Measurements from ENCODE around the gene MID2. TPM values are rescaled to one million over a fixed set of nuclear protein-coding genes. Genes with fewer than 3 reads are reported as not detected.
"Not testable (repeated sequence)": the region's sequence is repeated elsewhere in the genome, so short reads cannot be mapped to it uniquely, and the experiment has no call there.

MID2 gene
- total RNA-seq = 16.5 and 29.3 TPM in 2 replicates

- DNase-seq (ENCODE audit: low read depth) = peak; percentile 38
These were observed at the start of gene MID2 for GRCh38 chrX:107825698-107826237. Gene MID2, plus strand, starts transcription at chrX:107825866. Its CDS starts 561 bp downstream, at chrX:107826427.

- peak; percentile 88 for DNase-seq (ENCODE audit: low read depth)
These were observed 48.8 kb upstream of the MID2 start for GRCh38 chrX:107776649-107777535.

- no peak for DNase-seq (ENCODE audit: low read depth)
These were observed 48.2 kb upstream of the MID2 start, which contains the start of gene NCBP2L for GRCh38 chrX:107777536-107777832. Gene NCBP2L, plus strand, starts transcription at chrX:107777733. Its CDS starts 16,488 bp downstream, at chrX:107794221.

GRCh38 chrX:107780525-107780924 is 45.1 kb upstream of the MID2 start:
- no peak for DNase-seq (ENCODE audit: low read depth)

GRCh38 chrX:107787827-107788226 is 37.8 kb upstream of the MID2 start:
- DNase-seq (ENCODE audit: low read depth) = no peak

GRCh38 chrX:107804427-107804826 is 21.2 kb upstream of the MID2 start:
- no peak for DNase-seq (ENCODE audit: low read depth)

- no peak for DNase-seq (ENCODE audit: low read depth)
These were observed 20.5 kb upstream of the MID2 start for GRCh38 chrX:107805179-107805578.

GRCh38 chrX:107810053-107810452 is 15.6 kb upstream of the MID2 start:
- DNase-seq (ENCODE audit: low read depth) = not testable (repeated sequence)

GRCh38 chrX:107818900-107819521 is 6.7 kb upstream of the MID2 start:
- no peak for DNase-seq (ENCODE audit: low read depth)

GRCh38 chrX:107823042-107823441 is 2.6 kb upstream of the MID2 start:
- DNase-seq (ENCODE audit: low read depth) = no peak

GRCh38 chrX:107823456-107823855 is 2.2 kb upstream of the MID2 start:
- peak; percentile 21 for DNase-seq (ENCODE audit: low read depth)

- no peak for DNase-seq (ENCODE audit: low read depth)
These were observed 768 bp downstream of the MID2 start for GRCh38 chrX:107826238-107827029.

GRCh38 chrX:107827030-107827831 is 1.6 kb downstream of the MID2 start:
- DNase-seq (ENCODE audit: low read depth) = peak; percentile 42

- DNase-seq (ENCODE audit: low read depth) = peak; percentile 26
These were observed 2.2 kb downstream of the MID2 start for GRCh38 chrX:107827852-107828251.

- no peak for DNase-seq (ENCODE audit: low read depth)
These were observed 4.2 kb downstream of the MID2 start for GRCh38 chrX:107829878-107830277.

GRCh38 chrX:107831071-107831730 is 5.5 kb downstream of the MID2 start:
- no peak for DNase-seq (ENCODE audit: low read depth)

GRCh38 chrX:107834275-107835201 is 8.9 kb downstream of the MID2 start:
- DNase-seq (ENCODE audit: low read depth) = no peak

- DNase-seq (ENCODE audit: low read depth) = no peak
These were observed 11.3 kb downstream of the MID2 start for GRCh38 chrX:107836958-107837357.

GRCh38 chrX:107840971-107841370 is 15.3 kb downstream of the MID2 start:
- DNase-seq (ENCODE audit: low read depth) = no peak
